Measurements from ENCODE around the gene TRMT1.

The TRMT1 gene

GRCh38 chr19:13122980-13123957 is 6.7 kb upstream of the TRMT1 start:
- DNase-seq = no peak

GRCh38 chr19:13122275-13122878 is 5.8 kb upstream of the TRMT1 start:
- DNase-seq = no peak

GRCh38 chr19:13121551-13122274 is 5.2 kb upstream of the TRMT1 start:
- no peak for DNase-seq

GRCh38 chr19:13120817-13121216 is 4.3 kb upstream of the TRMT1 start:
- DNase-seq = no peak

- no peak for DNase-seq
These were observed 3.5 kb upstream of the TRMT1 start for GRCh38 chr19:13120031-13120430.

- DNase-seq = no peak
These were observed 3.1 kb upstream of the TRMT1 start for GRCh38 chr19:13119627-13120026.

- DNase-seq = peak; percentile 76
These were observed 2.1 kb upstream of the TRMT1 start for GRCh38 chr19:13118424-13119193.

- peak; percentile 94 for DNase-seq
These were observed 1.4 kb upstream of the TRMT1 start, which contains the start of gene NACC1 for GRCh38 chr19:13117772-13118423. Gene NACC1 (plus strand): TSS chr19:13118264. CDS start chr19:13135208, 16,944 bp downstream.

GRCh38 chr19:13117176-13117771 is 734 bp upstream of the TRMT1 start:
- DNase-seq = no peak

- no peak for DNase-seq
These were observed 631 bp downstream of the TRMT1 start for GRCh38 chr19:13115936-13116281.

- no peak for DNase-seq
These were observed 4.0 kb downstream of the TRMT1 start for GRCh38 chr19:13112555-13112954.

GRCh38 chr19:13110099-13110610 is 6.4 kb downstream of the TRMT1 start:
- no peak for DNase-seq

- no peak for DNase-seq
These were observed 7.0 kb downstream of the TRMT1 start for GRCh38 chr19:13109361-13110098.

- DNase-seq = peak; percentile 69
These were observed 11.5 kb downstream of the TRMT1 start for GRCh38 chr19:13104848-13105711.

- DNase-seq = peak; percentile 89
These were observed 12.1 kb downstream of the TRMT1 start for GRCh38 chr19:13104360-13104847.

GRCh38 chr19:13103581-13104359 is 12.8 kb downstream of the TRMT1 start:
- DNase-seq = peak; percentile 82

- DNase-seq = peak; percentile 98
These were observed 13.6 kb downstream of the TRMT1 start, which contains the start of gene LYL1 for GRCh38 chr19:13102666-13103580. Gene LYL1 (minus strand): TSS chr19:13102858. CDS start chr19:13101171, 1,687 bp downstream.

- DNase-seq = no peak
These were observed 14.2 kb downstream of the TRMT1 start for GRCh38 chr19:13102416-13102665.
